H1 (cell line): ENCODE results near the gene ARHGAP22. TPM values are rescaled to one million over a fixed set of nuclear protein-coding genes. Genes with fewer than 3 reads are reported as not detected.

ENCODE experiments used
- CHD7 ChIP-seq: fragments of 300-600 bp; sonication (generic); IDR thresholded peaks from 2 replicates; pipeline ENCODE4 v1.7.1; 2012; ENCODE audit warnings: low read length, moderate library complexity, mild to moderate bottlenecking, inconsistent platforms; ENCODE audit not compliant: insufficient replicate concordance
- KDM4A ChIP-seq: IDR thresholded peaks from one replicate; pipeline ENCODE4 v1.7.1; 2012; ENCODE audit warnings: low read depth, mild to moderate bottlenecking, moderate library complexity, low read length, inconsistent platforms; ENCODE audit not compliant: severe bottlenecking
- TAF7 ChIP-seq: optimal IDR thresholded peaks from 2 replicates; pipeline ENCODE3; 2011; ENCODE audit warnings: low read depth, mild to moderate bottlenecking, inconsistent platforms, low read length, moderate library complexity, borderline replicate concordance
- polyA plus RNA-seq, 7 experiments: library from polyadenylated mRNA; depleted of rRNA in 3 of 7; stranded (reverse) in 5 of 7; unstranded in 2 of 7; fragments of >200 nt in 5 of 7; fragments of 200-250 nt in 2 of 7; gene quantifications; 1 replicate in 5 of 7; 2 replicates in 1 of 7; 4 replicates in 1 of 7; pipeline versions ENCODE4 v1.2.1 to v1.2.3, GENCODE V29; 2011 to 2013; ENCODE audit warnings: missing spikeins in 2 of 7, mixed read lengths in 2 of 7
- total RNA-seq: library from RNA; stranded (reverse); fragmentation: NEBNext Ultra II Directional; extraction: Animal tissue kit (Norgen Biotek cat#: 25700); gene quantifications from 2 replicates; pipeline ENCODE4 v1.2.1, GENCODE V29; 2021

ARHGAP22 gene
- total and polyA plus RNA-seq, 2 of the 8 experiments (the other 6 are each of a cell fraction or from before 2014, with no cell fraction given), result 3.6 to 11.2 TPM

- TF ChIP-seq CHD7 (no peak), KDM4A (no peak), TAF7 (no peak)
Measured at GRCh38 chr10:48487244-48487643, 117.6 kb downstream of the ARHGAP22 start (continued).
